SH-SY5Y (cell line): ENCODE data around the gene CT55.

Experiments used
- GATA2 ChIP-seq: IDR thresholded peaks from 2 replicates; pipeline ENCODE4 v1.6.1; 2011; ENCODE audit warnings: mild to moderate bottlenecking, low read depth, low read length
- GATA3 ChIP-seq: IDR thresholded peaks from 2 replicates; pipeline ENCODE4 v1.6.1; 2011; ENCODE audit warnings: low read depth, mild to moderate bottlenecking, low read length, moderate library complexity

- TF ChIP-seq GATA2: no peak
- no peak for TF ChIP-seq GATA3
These were observed 58.5 kb downstream of the CT55 start for GRCh38 chrX:135112743-135113142.
